Measurements from ENCODE around the gene HAP1. TPM values are rescaled to one million over a fixed set of nuclear protein-coding genes. Genes with fewer than 3 reads are reported as not detected.

Gene HAP1
- total and polyA plus RNA-seq, 2 of the 8 experiments (the other 6 are each of a cell fraction or from before 2014, with no cell fraction given), result 2.3 to 3.6 TPM

GRCh38 chr17:41762841-41763240 lies 28.4 kb upstream of the HAP1 start:
- no peak overlapping the region for H4K8ac ChIP-seq (ENCODE audit: extremely low read depth, insufficient read depth, low read length)
- no peak overlapping the region for H2AK5ac ChIP-seq (ENCODE audit: low read depth, low read length)
- 0 out of 2 replicates have a peak, but pooled peaks cover 2% of the 10 kb centered on the region for H3K79me1 ChIP-seq (ENCODE audit: low read depth, low read length)
- H2BK120ac ChIP-seq (replicated peaks; ENCODE audit: low read depth, low read length), result no peak overlapping the region
- no peak overlapping the region for H2BK15ac ChIP-seq (ENCODE audit: low read length)
- H3K4me1 ChIP-seq (replicated peaks in 1 of 4; ENCODE audit: control insufficient read depth in 3 of 4, insufficient read depth in 4 of 4, low read length in 3 of 4), result no peaks in the 10 kb centered on the region
- H3K56ac ChIP-seq (replicated peaks; ENCODE audit: insufficient read length, low read depth, low read length), result no peak overlapping the region
- FAIRE-seq (no peak), DNase-seq (ENCODE audit: low read depth in 1 of 2, low spot score in 2 of 2) (no peak)
- H4K91ac ChIP-seq (replicated peaks; ENCODE audit: insufficient read length, low read length), result no peak overlapping the region
- peaks cover 31 to 78% (median 60%) of the 10 kb centered on the region in 4 experiments; a peak in 7 of 8 replicates for H3K36me3 ChIP-seq (ENCODE audit: control insufficient read depth in 2 of 4, insufficient read depth in 4 of 4, low read length in 3 of 4)
- H3K4me2 ChIP-seq (ENCODE audit: insufficient read depth in 1 of 2, low read depth in 2 of 2, low read length in 2 of 2), result no peak overlapping the region
- no peak overlapping the region for H2BK20ac ChIP-seq (ENCODE audit: low read length)
- no peak overlapping the region for H3K9ac ChIP-seq (replicated peaks in 1 of 4; ENCODE audit: extremely low read depth in 1 of 4, low read depth in 3 of 4, low read length in 3 of 4)
- no peak overlapping the region for H2AFZ ChIP-seq (ENCODE audit: low read length)
- no peaks in the 10 kb centered on the region; the same call in 1 of the 2 replicates for H3K23me2 ChIP-seq (ENCODE audit: low read depth, low read length)
- no peak overlapping the region; the same call in 1 of the 2 replicates for H3K27ac ChIP-seq (ENCODE audit: low read depth, low read length)
- no peak overlapping the region for H3K4ac ChIP-seq (replicated peaks; ENCODE audit: insufficient read length, low read depth, low read length)
- no peak overlapping the region for H3K18ac ChIP-seq (ENCODE audit: extremely low read depth, low read length)
- H3K4me3 ChIP-seq (ENCODE audit: extremely low read depth in 1 of 4, insufficient read depth in 2 of 4, low read depth in 3 of 4, low read length in 4 of 4), result no peak overlapping the region
- H4K5ac ChIP-seq (ENCODE audit: insufficient read length, low read depth, low read length), result no peak overlapping the region
- 97% methylated on average over 15 of the region's 16 CpGs; no CpG with 5 or more reads in 1 of the 2 experiments for WGBS, 2 experiments (ENCODE audit: extremely low coverage in 1 of 2, insufficient coverage in 1 of 2, insufficient read length in 1 of 2, insufficient replicate concordance in 2 of 2, low coverage in 1 of 2, low lambda C conversion rate in 2 of 2, missing lambda C conversion rate in 1 of 2)
- H2BK5ac ChIP-seq (ENCODE audit: low read depth, low read length), result no peak overlapping the region
- no peaks in the 10 kb centered on the region for H3K79me2 ChIP-seq (ENCODE audit: control insufficient read depth in 1 of 2, insufficient read depth in 2 of 2, low read length in 2 of 2)
- H3K23ac ChIP-seq (ENCODE audit: insufficient read length), result no peak overlapping the region
- H3K27me3 ChIP-seq (replicated peaks in 1 of 4; ENCODE audit: control insufficient read depth in 3 of 4, extremely low read depth in 1 of 4, insufficient read depth in 3 of 4, low read length in 3 of 4), result no peaks in the 10 kb centered on the region
- no peak overlapping the region for H3K14ac ChIP-seq (ENCODE audit: insufficient read length)
- H2BK12ac ChIP-seq (ENCODE audit: low read depth, low read length), result no peak overlapping the region
- peaks cover 5 to 19% of the 10 kb centered on the region in 2 experiments for H4K20me1 ChIP-seq (replicated peaks in 1 of 2; ENCODE audit: control insufficient read depth in 1 of 2, insufficient read depth in 2 of 2, low read length in 2 of 2)
- no peaks in the 10 kb centered on the region for H3K9me3 ChIP-seq (ENCODE audit: insufficient read depth in 2 of 2, low read depth in 1 of 2, low read length in 1 of 2)
- POLR2A ChIA-PET (ENCODE audit: partially characterized antibody), result interaction anchor here (0.8 to 1.9 kb wide), 6 partner anchors 11 to 28 kb away, joined by 3 to 8 read pairs (median 4); partner anchors contain the start of gene HAP1
- CTCF ChIA-PET (ENCODE audit: partially characterized antibody), result interaction anchor here (0.8 to 3.6 kb wide), 5 partner anchors 11 to 184 kb away, joined by 3 to 25 read pairs (median 6); partner anchors contain the start of gene JUP
- TF ChIP-seq RBBP5 (IDR thresholded peaks at IDR 0.05; ENCODE audit: borderline replicate concordance, low read depth, low read length), result no peak
- no peak for TF ChIP-seq CBX8 (IDR thresholded peaks at IDR 0.05; ENCODE audit: borderline replicate concordance, low read depth, low read length)
- no peak for TF ChIP-seq USF2 (IDR thresholded peaks at IDR 0.05; ENCODE audit: low read length)
- no peak for TF ChIP-seq TCF12 (IDR thresholded peaks at IDR 0.05; ENCODE audit: low read depth, low read length)
- no peak for TF ChIP-seq RNF2 (IDR thresholded peaks at IDR 0.05; ENCODE audit: borderline replicate concordance, low read depth, low read length, missing control alignments, poor library complexity, severe bottlenecking)
- TF ChIP-seq NRF1 (IDR thresholded peaks at IDR 0.05; ENCODE audit: low read depth, low read length), result no peak
- TF ChIP-seq CTBP2 (IDR thresholded peaks at IDR 0.05; ENCODE audit: borderline replicate concordance, insufficient read depth, insufficient read length, low read length), result no peak
- TF ChIP-seq BACH1 (IDR thresholded peaks at IDR 0.05; ENCODE audit: low read length), result no peak
- TF ChIP-seq JUN (IDR thresholded peaks at IDR 0.05; ENCODE audit: low read depth, low read length), result no peak
- TF ChIP-seq POLR2AphosphoS5 (IDR thresholded peaks at IDR 0.05; ENCODE audit: low read depth, low read length), result no peak
- TF ChIP-seq SIN3A (conservative IDR thresholded peaks at IDR 0.05 in 1 of 2, IDR thresholded peaks at IDR 0.05 in 1 of 2; ENCODE audit: low read depth in 1 of 2, low read length in 2 of 2), result no peak

Data from H1 (cell line).